Measurements from ENCODE around the gene TLR2.

Gene TLR2, protein sequence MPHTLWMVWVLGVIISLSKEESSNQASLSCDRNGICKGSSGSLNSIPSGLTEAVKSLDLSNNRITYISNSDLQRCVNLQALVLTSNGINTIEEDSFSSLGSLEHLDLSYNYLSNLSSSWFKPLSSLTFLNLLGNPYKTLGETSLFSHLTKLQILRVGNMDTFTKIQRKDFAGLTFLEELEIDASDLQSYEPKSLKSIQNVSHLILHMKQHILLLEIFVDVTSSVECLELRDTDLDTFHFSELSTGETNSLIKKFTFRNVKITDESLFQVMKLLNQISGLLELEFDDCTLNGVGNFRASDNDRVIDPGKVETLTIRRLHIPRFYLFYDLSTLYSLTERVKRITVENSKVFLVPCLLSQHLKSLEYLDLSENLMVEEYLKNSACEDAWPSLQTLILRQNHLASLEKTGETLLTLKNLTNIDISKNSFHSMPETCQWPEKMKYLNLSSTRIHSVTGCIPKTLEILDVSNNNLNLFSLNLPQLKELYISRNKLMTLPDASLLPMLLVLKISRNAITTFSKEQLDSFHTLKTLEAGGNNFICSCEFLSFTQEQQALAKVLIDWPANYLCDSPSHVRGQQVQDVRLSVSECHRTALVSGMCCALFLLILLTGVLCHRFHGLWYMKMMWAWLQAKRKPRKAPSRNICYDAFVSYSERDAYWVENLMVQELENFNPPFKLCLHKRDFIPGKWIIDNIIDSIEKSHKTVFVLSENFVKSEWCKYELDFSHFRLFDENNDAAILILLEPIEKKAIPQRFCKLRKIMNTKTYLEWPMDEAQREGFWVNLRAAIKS

DNA sequence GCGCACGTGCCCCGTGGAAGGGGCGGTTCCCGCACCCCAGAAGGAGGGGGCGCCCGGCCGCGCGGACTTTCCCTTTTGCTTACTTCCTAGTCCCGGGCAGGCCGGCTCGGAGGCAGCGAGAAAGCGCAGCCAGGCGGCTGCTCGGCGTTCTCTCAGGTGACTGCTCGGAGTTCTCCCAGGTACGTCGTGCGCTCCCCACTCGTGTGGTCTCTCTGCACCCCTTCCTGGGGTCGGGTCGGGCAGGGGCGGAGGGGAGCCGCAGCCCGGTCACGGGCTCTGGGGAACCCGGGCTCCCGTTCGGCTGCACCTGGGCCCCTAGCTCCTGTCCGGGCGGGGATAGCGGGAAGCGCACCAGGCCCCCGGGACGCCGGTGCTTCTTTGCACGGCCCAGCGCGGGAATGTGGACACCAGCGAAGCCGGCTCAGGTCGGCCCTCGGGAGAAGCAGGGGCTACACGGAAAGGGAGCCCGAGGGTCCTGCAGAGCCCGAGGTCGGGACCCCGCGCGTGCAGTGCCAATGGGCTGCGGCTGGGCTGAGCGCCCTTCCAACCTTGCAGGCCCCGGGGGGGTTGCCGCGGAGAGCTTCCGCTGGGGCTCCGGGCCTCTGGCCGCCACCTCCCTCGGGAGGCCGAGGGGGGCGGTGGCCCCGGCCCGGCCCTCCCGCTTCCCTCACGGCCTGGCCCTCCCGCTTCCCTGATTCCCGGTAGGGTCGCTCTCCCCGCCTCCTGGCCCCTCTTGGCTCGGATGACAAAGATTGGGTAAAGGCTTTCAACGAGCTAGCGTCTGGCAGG, at the start of gene TLR2:
Gene TLR2, plus strand, starts transcription at position 99 of the 789 bp plus-strand sequence. CDS start 18,628 bp downstream, outside the sequence.
- peaks cover 12% of the 10 kb centered on the region for H3K4me1 ChIP-seq
- TF ChIP-seq Cebpa-rat (IDR thresholded peaks at IDR 0.05): no peak
- peaks cover 39% of the 10 kb centered on the region for H3K27me3 ChIP-seq
- H3K36me3 ChIP-seq: peaks cover 30% of the 10 kb centered on the region
- peak within 1 kb of the TSS; percentile 70 for H3K4me2 ChIP-seq
- H3K9ac ChIP-seq: no peak within 1 kb of the TSS
- no peaks in the 10 kb centered on the region for H4K20me1 ChIP-seq
- peaks cover 67% of the 10 kb centered on the region for H3K9me3 ChIP-seq
- no peak within 1 kb of the TSS for H3K27ac ChIP-seq
- peak within 1 kb of the TSS; percentile 60 for H3K4me3 ChIP-seq

GRCh38 chr4:153634738-153635353, 49.2 kb upstream of the TLR2 start:
- no peak for TF ChIP-seq Cebpa-rat (IDR thresholded peaks at IDR 0.05)
- no peak overlapping the region for H3K9ac ChIP-seq
- H3K36me3 ChIP-seq: peaks cover 90% of the 10 kb centered on the region

GRCh38 chr4:153635846-153636245, 48.2 kb upstream of the TLR2 start:
- Histone ChIP-seq H3K36me3 (peaks cover 80% of the 10 kb centered on the region), H4K20me1 (peaks cover 70% of the 10 kb centered on the region), H3K4me2 (peak overlapping the region; percentile 28), H3K27me3 (no peaks in the 10 kb centered on the region), H3K4me3 (no peak overlapping the region), H3K9ac (no peak overlapping the region), H3K4me1 (peaks cover 88% of the 10 kb centered on the region), H3K27ac (peak overlapping the region; percentile 18; the same call in 1 of the 2 replicates), H3K9me3 (no peaks in the 10 kb centered on the region)
- no peak for TF ChIP-seq Cebpa-rat (IDR thresholded peaks at IDR 0.05)

More at GRCh38 chr4:153634738-153635353, 49.2 kb upstream of the TLR2 start:
- peaks cover 80% of the 10 kb centered on the region for H4K20me1 ChIP-seq
- H3K4me2 ChIP-seq: peak overlapping the region; percentile 28; the same call in 1 of the 2 replicates
- H3K27ac ChIP-seq: no peak overlapping the region
- no peaks in the 10 kb centered on the region for H3K27me3 ChIP-seq
- H3K4me3 ChIP-seq: no peak overlapping the region
- no peaks in the 10 kb centered on the region for H3K9me3 ChIP-seq
- H3K4me1 ChIP-seq: peaks cover 88% of the 10 kb centered on the region

GRCh38 chr4:153637201-153637600, 46.9 kb upstream of the TLR2 start:
- Histone ChIP-seq H3K36me3 (peaks cover 66% of the 10 kb centered on the region), H3K27me3 (no peaks in the 10 kb centered on the region), H3K27ac (peak overlapping the region; percentile 31; the same call in 1 of the 2 replicates), H3K9ac (no peak overlapping the region), H3K4me3 (no peak overlapping the region), H3K9me3 (no peaks in the 10 kb centered on the region), H4K20me1 (peaks cover 57% of the 10 kb centered on the region), H3K4me1 (peaks cover 88% of the 10 kb centered on the region), H3K4me2 (no peak overlapping the region)
- TF ChIP-seq Cebpa-rat (IDR thresholded peaks at IDR 0.05): no peak

DNA sequence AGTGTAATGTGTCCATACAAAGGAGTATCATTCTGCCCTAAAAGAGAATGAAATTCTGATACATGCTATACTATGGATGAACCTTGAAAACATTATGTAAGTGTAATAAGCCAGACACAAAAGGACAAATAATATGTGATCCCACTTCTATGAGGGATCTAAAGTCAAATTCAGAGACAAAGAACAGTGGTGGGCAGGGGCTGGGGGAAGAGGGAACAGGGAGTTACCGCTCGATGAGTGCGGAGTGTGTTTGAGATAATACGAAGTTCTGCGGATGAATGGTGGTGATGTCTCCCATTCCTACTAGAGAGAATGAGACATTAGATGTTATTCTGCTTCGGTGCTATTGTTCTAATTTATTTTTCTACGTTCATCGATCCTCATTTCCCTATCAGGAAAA, 46.1 kb upstream of the TLR2 start:
- H4K20me1 ChIP-seq: peaks cover 49% of the 10 kb centered on the region
- TF ChIP-seq Cebpa-rat (IDR thresholded peaks at IDR 0.05): no peak
- no peaks in the 10 kb centered on the region for H3K9me3 ChIP-seq
- H3K9ac ChIP-seq: no peak overlapping the region
- no peaks in the 10 kb centered on the region for H3K27me3 ChIP-seq
- no peak overlapping the region for H3K4me2 ChIP-seq
- peaks cover 84% of the 10 kb centered on the region for H3K4me1 ChIP-seq
- H3K36me3 ChIP-seq: peaks cover 58% of the 10 kb centered on the region
- no peak overlapping the region for H3K27ac ChIP-seq
- H3K4me3 ChIP-seq: no peak overlapping the region

DNA sequence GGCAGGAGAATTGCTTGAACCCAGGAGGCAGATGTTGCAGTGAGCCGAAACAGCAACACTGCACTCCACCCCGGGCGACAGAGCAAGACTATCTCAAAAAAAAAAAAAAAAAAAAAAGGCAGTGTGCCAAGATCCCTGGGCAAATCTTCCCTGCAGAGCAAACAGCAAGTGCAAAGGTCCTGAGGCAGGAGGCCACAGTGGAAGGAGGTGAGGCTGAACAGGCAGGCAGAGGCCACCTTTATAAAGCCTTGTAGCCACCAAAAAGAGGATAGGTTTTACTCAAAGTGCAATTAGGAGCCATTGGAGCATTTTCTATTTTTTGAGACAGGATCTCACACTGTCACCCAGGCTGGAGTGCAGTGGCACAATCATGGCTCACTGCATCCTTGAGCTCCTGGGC, 45.1 kb upstream of the TLR2 start:
- no peak for TF ChIP-seq Cebpa-rat (IDR thresholded peaks at IDR 0.05)
- H3K4me3 ChIP-seq: no peak overlapping the region
- H3K27me3 ChIP-seq: no peaks in the 10 kb centered on the region
- peak overlapping the region; percentile 58; the same call in 1 of the 2 replicates for H3K4me2 ChIP-seq
- H3K9ac ChIP-seq: no peak overlapping the region
- H4K20me1 ChIP-seq: peaks cover 39% of the 10 kb centered on the region
- no peaks in the 10 kb centered on the region for H3K9me3 ChIP-seq
- H3K4me1 ChIP-seq: peaks cover 82% of the 10 kb centered on the region
- no peak overlapping the region for H3K27ac ChIP-seq
- H3K36me3 ChIP-seq: peaks cover 48% of the 10 kb centered on the region

DNA sequence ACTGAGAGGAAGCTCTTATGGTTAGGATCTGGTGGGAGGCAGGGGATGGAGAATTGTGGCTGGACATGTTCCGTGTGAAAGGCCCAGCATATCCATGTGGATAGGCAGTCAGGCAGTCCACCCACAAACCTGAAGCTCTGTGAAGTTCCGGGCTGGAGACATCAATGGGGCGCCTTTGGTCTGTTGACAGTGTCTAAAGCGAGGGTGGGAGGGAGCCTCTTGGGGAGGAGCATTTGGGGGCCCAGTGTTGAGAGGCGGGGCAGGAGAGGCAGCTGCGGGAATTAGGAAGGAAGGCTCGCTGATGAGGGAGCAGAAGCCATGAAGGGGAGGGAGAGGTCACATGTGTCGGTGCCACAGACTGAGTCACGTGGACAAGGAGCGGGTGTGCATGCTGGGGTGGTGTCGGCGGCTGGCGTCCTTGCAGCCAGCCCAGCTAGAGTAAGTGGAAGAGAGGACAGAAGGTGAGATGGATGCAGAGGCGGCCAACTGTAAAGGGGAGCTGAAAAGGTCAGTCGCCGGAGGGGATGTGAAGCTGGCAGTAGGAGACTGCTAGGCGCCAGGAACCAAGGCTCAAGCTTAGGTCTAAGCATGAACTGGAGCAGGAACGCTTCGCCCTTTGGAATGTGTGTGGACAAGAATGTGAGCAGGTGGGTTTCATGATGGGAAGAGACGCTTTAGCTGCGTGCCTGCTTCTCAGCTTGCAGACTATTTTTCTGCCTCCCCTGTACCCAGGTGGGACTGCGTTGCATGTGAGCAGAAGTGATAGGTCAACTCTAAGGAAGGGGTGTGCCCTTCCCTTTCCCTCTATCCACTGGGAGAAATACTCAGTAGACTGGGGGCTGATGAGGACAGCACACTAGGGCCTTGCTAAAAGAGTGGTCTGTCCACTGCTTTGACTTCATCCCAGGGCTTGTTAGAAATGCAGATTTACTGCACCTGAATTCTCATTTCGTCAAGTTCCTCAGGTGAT, 44.0 kb upstream of the TLR2 start:
- Histone ChIP-seq H4K20me1 (peaks cover 28% of the 10 kb centered on the region), H3K9ac (no peak overlapping the region), H3K27ac (0 out of 2 replicates have a peak overlapping the region, but pooled peaks have one; percentile 16), H3K4me2 (peak overlapping the region; percentile 58), H3K9me3 (no peaks in the 10 kb centered on the region; the same call in 1 of the 2 replicates), H3K4me3 (no peak overlapping the region), H3K36me3 (peaks cover 37% of the 10 kb centered on the region), H3K4me1 (peaks cover 77% of the 10 kb centered on the region), H3K27me3 (no peaks in the 10 kb centered on the region)
- no peak for TF ChIP-seq Cebpa-rat (IDR thresholded peaks at IDR 0.05)

DNA sequence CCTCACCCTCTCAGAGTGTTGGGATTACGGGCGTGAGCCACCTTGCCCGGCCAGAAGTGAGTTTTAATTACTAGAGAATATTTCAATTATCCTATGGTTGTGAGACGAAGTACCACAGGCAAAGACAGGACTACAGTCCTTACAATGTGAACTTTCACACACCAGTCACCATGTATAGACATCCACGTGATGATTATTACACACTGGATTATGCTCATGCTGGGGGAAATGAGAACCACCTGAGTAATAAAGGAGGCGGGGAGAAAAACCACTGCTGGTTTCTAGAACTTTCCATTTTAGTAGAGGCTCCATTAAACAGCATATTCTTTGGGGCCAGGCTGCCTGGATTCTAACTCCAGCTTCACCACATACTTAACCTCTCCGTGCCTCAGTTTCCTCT, 42.5 kb upstream of the TLR2 start:
- peak overlapping the region; percentile 58 for H3K4me2 ChIP-seq
- H3K27me3 ChIP-seq: no peaks in the 10 kb centered on the region
- peaks cover 14% of the 10 kb centered on the region for H4K20me1 ChIP-seq
- H3K4me3 ChIP-seq: no peak overlapping the region
- TF ChIP-seq Cebpa-rat (IDR thresholded peaks at IDR 0.05): no peak
- H3K9me3 ChIP-seq: no peaks in the 10 kb centered on the region; the same call in 1 of the 2 replicates
- H3K4me1 ChIP-seq: peaks cover 63% of the 10 kb centered on the region
- H3K36me3 ChIP-seq: peaks cover 23% of the 10 kb centered on the region
- H3K27ac ChIP-seq: no peak overlapping the region
- H3K9ac ChIP-seq: no peak overlapping the region

Data from BLaER1 (cell line).